GM12878 (cell line): Measurements from ENCODE around the gene FRAS1. TPM values are rescaled to one million over a fixed set of nuclear protein-coding genes. Genes with fewer than 3 reads are reported as not detected.

Experiments
- ATAC-seq: fragments of 200-7000 bp; cut with Tn5 transposase; 3 replicates; pipeline ENCODE4 v1.9.1; 2020; ENCODE audit warnings: mild to moderate bottlenecking, moderate library complexity
- BruUV-seq: library from RNA; stranded (reverse); fragments of 400-500 nt; replicated peaks from 2 replicates; lab custom pipeline; 2021; lab: Mats Ljungman, UMichigan
- CTCF ChIA-PET: fragments of 300-600 bp; sonication (Branson Sonifier 250); formaldehyde crosslinking; extraction: SDS; loops from one replicate; lab custom pipeline; 2021; ENCODE audit warnings: inconsistent platforms; lab: Yijun Ruan, JAX
- POLR2A ChIA-PET: fragments of 350-600 bp; formaldehyde crosslinking; extraction: SDS; loops from one replicate; lab custom pipeline; 2021; ENCODE audit warnings: inconsistent platforms; lab: Charles Lee
- RAD21 ChIA-PET: fragments of 300-600 bp; sonication (Branson Sonifier 250); formaldehyde crosslinking; loops from one replicate; lab custom pipeline; 2023; ENCODE audit warnings: antibody characterized with exemption; ENCODE audit not compliant: unreplicated experiment; lab: Charles Lee
- SMC1A ChIA-PET: fragments of 300-600 bp; sonication (Branson Sonifier 250); formaldehyde crosslinking; loops from one replicate; lab custom pipeline; 2023; ENCODE audit not compliant: unreplicated experiment, uncharacterized antibody; lab: Charles Lee
- DNase-seq: peaks from one replicate; pipeline ENCODE4 v3.0.0-alpha.2; 2011; ENCODE audit warnings: low read depth, low spot score
- FAIRE-seq: peaks from 3 replicates; lab custom pipeline; 2011; peaks lifted over from hg19 to GRCh38; lab: Jason Lieb, UNC
- H2AFZ ChIP-seq: 2 replicates; pipeline ENCODE4 v1.6.0; 2011; ENCODE audit warnings: low read depth, low read length, control low read depth; ENCODE audit not compliant: control insufficient read depth
- H3K27ac ChIP-seq: 2 replicates; pipeline ENCODE4 v1.5.1; 2011; ENCODE audit warnings: control low read depth; ENCODE audit not compliant: control insufficient read depth, insufficient read depth
- H3K27me3 ChIP-seq, 2 experiments: replicated peaks in 1 of 2; 2 replicates each; pipeline versions ENCODE4 v1.6.0 to v1.6.1; 2011; ENCODE audit warnings: low read length in 1 of 2; ENCODE audit not compliant: control insufficient read depth in 2 of 2, insufficient read depth in 2 of 2
- H3K36me3 ChIP-seq, 2 experiments: 2 replicates each; pipeline ENCODE4 v1.5.1; 2011; ENCODE audit warnings: low read length in 1 of 2; ENCODE audit not compliant: control insufficient read depth in 2 of 2, insufficient read depth in 2 of 2
- H3K4me1 ChIP-seq: 2 replicates; pipeline ENCODE4 v1.6.1; 2011; ENCODE audit warnings: mild to moderate bottlenecking, low read length, moderate library complexity, mixed read lengths; ENCODE audit not compliant: control insufficient read depth, insufficient read depth
- H3K4me2 ChIP-seq: 2 replicates; pipeline ENCODE4 v1.6.0; 2011; ENCODE audit warnings: control low read depth; ENCODE audit not compliant: control insufficient read depth, insufficient read depth
- H3K4me3 ChIP-seq: fragments of 200-600 bp; sonication (generic); 2 replicates; pipeline ENCODE4 v1.5.1; 2016
- H3K79me2 ChIP-seq: 2 replicates; pipeline ENCODE4 v1.6.0; 2011; ENCODE audit warnings: low read length; ENCODE audit not compliant: control insufficient read depth, insufficient read depth
- H3K9ac ChIP-seq: 2 replicates; pipeline ENCODE4 v1.8.0; 2011; ENCODE audit warnings: low read length, control low read depth, mixed read lengths; ENCODE audit not compliant: control insufficient read depth, insufficient read depth
- H3K9me3 ChIP-seq: replicated peaks from 3 replicates; pipeline ENCODE4 v1.5.1; 2011; ENCODE audit warnings: mild to moderate bottlenecking, low read length; ENCODE audit not compliant: control insufficient read depth, insufficient read depth
- H4K20me1 ChIP-seq: 2 replicates; pipeline ENCODE4 v1.6.0; 2011; ENCODE audit not compliant: control insufficient read depth, insufficient read depth
- ASH2L ChIP-seq: fragments of 300-600, 200-600 bp; sonication (generic); IDR thresholded peaks from 2 replicates; pipeline ENCODE4 v1.6.1; 2017; ENCODE audit warnings: low read depth, mild to moderate bottlenecking, borderline replicate concordance
- ATF7 ChIP-seq: fragments of 450-650 bp; IDR thresholded peaks from 2 replicates; pipeline ENCODE4 v1.6.1; 2016; ENCODE audit warnings: low read depth, mild to moderate bottlenecking
- E2F8 ChIP-seq: fragments of 450-650 bp; IDR thresholded peaks from 2 replicates; pipeline ENCODE4 v1.6.1; 2018; ENCODE audit warnings: mild to moderate bottlenecking, low read depth, moderate library complexity; ENCODE audit not compliant: partially characterized antibody
- KAT2A ChIP-seq: conservative IDR thresholded peaks from 2 replicates; pipeline ENCODE4 v1.6.1; 2011; ENCODE audit warnings: low read depth, low read length; ENCODE audit not compliant: control insufficient read depth
- NR2F1 ChIP-seq: fragments of 450-650 bp; conservative IDR thresholded peaks from 2 replicates; pipeline ENCODE4 v1.6.1; 2017; ENCODE audit warnings: mild to moderate bottlenecking
- PAX5 ChIP-seq: IDR thresholded peaks from 2 replicates; pipeline ENCODE4 v1.6.1; 2011; ENCODE audit warnings: low read depth, low read length, borderline replicate concordance
- SMAD5 ChIP-seq: IDR thresholded peaks from 2 replicates; pipeline ENCODE4 v1.6.1; 2016; ENCODE audit warnings: antibody characterized with exemption, low read depth
- TAF1 ChIP-seq: IDR thresholded peaks from 2 replicates; pipeline ENCODE4 v1.6.1; 2011; ENCODE audit warnings: mild to moderate bottlenecking, low read depth, low read length, borderline replicate concordance
- TCF3 ChIP-seq: IDR thresholded peaks from 2 replicates; pipeline ENCODE4 v1.6.1; 2012; ENCODE audit warnings: low read depth, mild to moderate bottlenecking, low read length, borderline replicate concordance; ENCODE audit not compliant: insufficient read depth
- ZBTB33 ChIP-seq: fragments of 450-650 bp; IDR thresholded peaks from 2 replicates; pipeline ENCODE4 v1.6.1; 2017; ENCODE audit warnings: mild to moderate bottlenecking
- ZNF207 ChIP-seq: fragments of 450-650 bp; IDR thresholded peaks from 2 replicates; pipeline ENCODE4 v1.6.1; 2014; ENCODE audit warnings: antibody characterized with exemption, mild to moderate bottlenecking, borderline replicate concordance
- WGBS: methylation state at CpG from one replicate; pipeline ENCODE4 v1.1.6; 2016; ENCODE audit warnings: low lambda C conversion rate; ENCODE audit not compliant: insufficient replicate concordance, insufficient coverage; ENCODE audit errors: missing lambda C conversion rate; 5-methylcytosine and 5-hydroxymethylcytosine counted together
- in situ Hi-C: fragments of 300-500 bp; cut with MboI; formaldehyde crosslinking; loops from 9 replicates; pipeline ENCODE4 v1.14.3; 2018; ENCODE audit warnings: mixed read lengths
- intact Hi-C: fragments of 100-400 bp; cut with micrococcal nuclease; formaldehyde crosslinking; loops from one replicate; pipeline ENCODE4 v1.14.2; 2022; ENCODE audit not compliant: unreplicated experiment
- polyA plus RNA-seq, 11 experiments: library from polyadenylated mRNA; depleted of rRNA in 4 of 11; unstranded in 6 of 11; stranded (reverse) in 5 of 11; fragments of >200 nt; fragmentation: Nextera tagmentation in 4 of 11; fragmentation: Illumina TruSeq in 1 of 11; extraction: Ambion mirVana in 4 of 11; extraction: Trizol in 1 of 11; gene quantifications; 1 replicate in 1 of 11; 2 replicates in 10 of 11; pipeline versions ENCODE4 v1.2.1 to v1.2.3, GENCODE V29; 2011 to 2016; ENCODE audit warnings: inconsistent platforms in 2 of 11, missing spikeins in 2 of 11, low read depth in 1 of 11
- total RNA-seq, 4 experiments: library from RNA; depleted of rRNA in 3 of 4; stranded (reverse); fragments of >200 nt in 3 of 4; fragmentation: Illumina TruSeq in 1 of 4; extraction: Trizol in 1 of 4; gene quantifications; 2 replicates each; pipeline versions ENCODE4 v1.2.1 to v1.2.3, GENCODE V29; 2013 to 2021

FRAS1 gene
- total and polyA plus RNA-seq, 10 of the 15 experiments (the other 5 are each of a cell fraction or from before 2014, with no cell fraction given) = 0.08 to 11.7 (median 0.20) TPM

DNA sequence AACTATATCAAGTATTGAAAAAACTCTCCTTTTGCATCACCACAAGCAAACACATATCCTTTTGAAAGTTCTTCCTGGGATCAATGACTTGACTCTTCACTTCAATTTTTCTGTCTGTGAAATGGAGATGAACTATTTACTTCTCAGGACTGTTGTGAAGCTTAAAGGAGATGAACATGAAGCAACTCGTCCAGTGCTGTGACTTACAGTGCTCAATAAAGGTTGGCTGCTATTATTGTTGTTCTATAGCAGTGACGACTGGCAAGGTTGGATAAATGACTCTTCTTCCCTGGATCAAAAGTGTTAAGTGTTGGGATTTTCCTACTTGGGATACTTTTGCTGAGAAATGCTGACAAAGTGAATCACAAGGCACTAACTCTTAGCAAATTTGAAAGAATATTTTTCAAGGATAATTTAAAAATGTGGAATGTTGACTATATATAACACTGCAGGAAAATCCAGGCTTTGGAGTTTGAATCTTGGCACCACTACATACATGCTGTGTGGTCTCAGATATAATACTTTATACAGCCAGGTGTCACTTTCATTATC is 13.7 kb downstream of the FRAS1 start:
- no peaks in the 10 kb centered on the region; a peak in 2 of 4 replicates for H3K27me3 ChIP-seq
- no peaks in the 10 kb centered on the region for H3K79me2 ChIP-seq
- CTCF ChIA-PET = interaction anchor here (0.9 to 2.0 kb wide), 3 partner anchors 8 to 18 kb away, joined by 4 to 6 read pairs (median 6); no protein-coding TSS in a partner anchor
- no peak for DNase-seq
- H3K36me3 ChIP-seq = no peaks in the 10 kb centered on the region
- WGBS = 0% methylated on average over 2 of the region's 2 CpGs
- H3K27ac ChIP-seq = no peak overlapping the region
- BruUV-seq = no TSS peak
- no peak overlapping the region for H3K4me2 ChIP-seq
- FAIRE-seq = no peak
- H3K9ac ChIP-seq = no peak overlapping the region
- in situ Hi-C loops (no loop called here), intact Hi-C loops (no loop called here)
- TF ChIP-seq ASH2L = no peak
- TF ChIP-seq SMAD5 = no peak
- TF ChIP-seq TCF3 = no peak
- no peak for TF ChIP-seq ATF7
- TF ChIP-seq TAF1 = no peak
- no peak for TF ChIP-seq NR2F1
- no peak for TF ChIP-seq KAT2A
- no peak for TF ChIP-seq ZNF207
- no peak for TF ChIP-seq ZBTB33
- no peak for TF ChIP-seq E2F8
- no peak for TF ChIP-seq PAX5
- no peak overlapping the region for H3K4me3 ChIP-seq
- RAD21 ChIA-PET = interaction anchor here (1.8 to 2.9 kb wide), 2 partner anchors 8 to 11 kb away, joined by 5 to 8 read pairs; no protein-coding TSS in a partner anchor
- no peaks in the 10 kb centered on the region for H3K4me1 ChIP-seq
- SMC1A ChIA-PET = interaction anchor here (0.8 to 1.6 kb wide), 3 partner anchors 9 to 158 kb away, joined by 3 to 6 read pairs (median 4); no protein-coding TSS in a partner anchor
- POLR2A ChIA-PET = no interaction called here
- H2AFZ ChIP-seq = no peak overlapping the region
- ATAC-seq = no peak
- no peaks in the 10 kb centered on the region for H4K20me1 ChIP-seq
- H3K9me3 ChIP-seq = no peaks in the 10 kb centered on the region
